ENCODE results near the gene ZFPM1. TPM values are rescaled to one million over a fixed set of nuclear protein-coding genes. Genes with fewer than 3 reads are reported as not detected.

Gene ZFPM1
- polyA plus RNA-seq, 3 donors, result 2.1 to 5.7 (median 4.6) TPM

- no peak for DNase-seq (ENCODE audit: extremely low read depth in 1 of 11, low read depth in 9 of 11, low spot score in 4 of 11)
These were observed 75.1 kb downstream of the ZFPM1 start for GRCh38 chr16:88527937-88528743.

DNA sequence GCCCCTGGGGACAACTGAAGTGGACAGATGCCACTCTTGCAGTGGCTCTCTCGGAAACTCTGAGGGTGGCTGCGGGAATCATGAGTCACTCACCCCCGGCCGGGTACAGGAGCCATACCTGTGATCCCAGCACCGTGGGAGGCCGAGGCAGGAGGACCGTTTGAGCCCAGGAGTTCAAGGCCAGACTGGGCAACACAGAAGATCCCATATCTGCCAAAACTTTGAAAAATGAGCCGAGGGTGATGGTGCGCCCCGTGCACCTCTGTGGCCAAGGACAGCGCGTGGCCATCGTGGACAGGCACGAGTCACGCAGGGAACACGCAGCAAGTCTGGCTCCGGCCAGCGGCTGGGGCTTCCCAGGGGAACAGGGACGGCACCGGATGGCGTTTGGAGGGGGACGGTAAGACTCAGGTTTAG, 75.8 kb downstream of the ZFPM1 start:
- DNase-seq (ENCODE audit: extremely low read depth in 1 of 11, low read depth in 9 of 11, low spot score in 4 of 11), result no peak

GRCh38 chr16:88529596-88529995, 76.5 kb downstream of the ZFPM1 start:
- DNase-seq (ENCODE audit: extremely low read depth in 1 of 11, low read depth in 9 of 11, low spot score in 4 of 11), result no peak

GRCh38 chr16:88530051-88530857, 77.2 kb downstream of the ZFPM1 start:
- DNase-seq (ENCODE audit: extremely low read depth in 1 of 11, low read depth in 9 of 11, low spot score in 4 of 11), result no peak

DNA sequence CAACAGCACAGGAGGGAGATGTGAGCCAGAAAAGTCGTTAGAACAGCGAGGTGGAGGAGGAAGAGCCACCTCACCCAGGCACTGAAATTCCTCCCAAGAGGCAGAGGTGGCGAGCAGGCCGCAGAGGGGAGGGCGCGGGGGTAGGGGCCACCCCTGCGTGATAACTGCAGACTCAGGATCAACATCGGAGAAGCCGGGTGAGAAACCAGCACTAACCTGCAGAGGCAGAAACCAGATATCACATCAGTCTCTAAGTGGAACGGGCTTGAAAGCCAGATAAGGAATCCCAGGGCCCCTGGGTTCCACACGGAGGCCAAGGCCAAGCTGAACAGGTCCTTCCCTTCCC, 77.8 kb downstream of the ZFPM1 start:
- DNase-seq (ENCODE audit: extremely low read depth in 1 of 11, low read depth in 9 of 11, low spot score in 4 of 11), result no peak

DNA sequence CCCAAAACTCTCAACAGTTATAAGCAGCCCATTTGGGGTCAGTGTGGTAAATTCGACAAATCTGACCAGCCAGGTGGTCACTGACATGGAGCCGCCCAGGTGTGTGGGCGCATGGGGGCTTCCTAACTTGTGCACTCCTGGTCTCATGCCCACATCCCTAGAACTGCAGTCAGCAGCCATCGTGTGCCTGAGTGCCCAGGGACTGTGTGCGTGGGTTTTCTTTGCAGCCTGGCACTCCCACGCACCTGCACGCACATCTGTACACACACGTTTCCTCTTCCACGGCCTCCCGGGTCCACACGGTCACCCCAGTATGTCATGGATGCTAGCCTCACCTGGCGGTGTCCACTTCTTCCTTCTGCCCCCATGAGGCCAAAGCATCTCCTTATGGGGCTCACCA, 78.3 kb downstream of the ZFPM1 start:
- DNase-seq (ENCODE audit: extremely low read depth in 1 of 11, low read depth in 9 of 11, low spot score in 4 of 11), result no peak

- DNase-seq (ENCODE audit: extremely low read depth in 1 of 11, low read depth in 9 of 11, low spot score in 4 of 11), result no peak
These were observed 78.9 kb downstream of the ZFPM1 start for GRCh38 chr16:88531931-88532433.

GRCh38 chr16:88532434-88533241, 79.6 kb downstream of the ZFPM1 start:
- no peak for DNase-seq (ENCODE audit: extremely low read depth in 1 of 11, low read depth in 9 of 11, low spot score in 4 of 11)

- DNase-seq (ENCODE audit: extremely low read depth in 1 of 11, low read depth in 9 of 11, low spot score in 4 of 11), result peak in 5 of 11 donors; percentile 24 to 40 (median 31)
These were observed 80.4 kb downstream of the ZFPM1 start for GRCh38 chr16:88533381-88533917.

DNA sequence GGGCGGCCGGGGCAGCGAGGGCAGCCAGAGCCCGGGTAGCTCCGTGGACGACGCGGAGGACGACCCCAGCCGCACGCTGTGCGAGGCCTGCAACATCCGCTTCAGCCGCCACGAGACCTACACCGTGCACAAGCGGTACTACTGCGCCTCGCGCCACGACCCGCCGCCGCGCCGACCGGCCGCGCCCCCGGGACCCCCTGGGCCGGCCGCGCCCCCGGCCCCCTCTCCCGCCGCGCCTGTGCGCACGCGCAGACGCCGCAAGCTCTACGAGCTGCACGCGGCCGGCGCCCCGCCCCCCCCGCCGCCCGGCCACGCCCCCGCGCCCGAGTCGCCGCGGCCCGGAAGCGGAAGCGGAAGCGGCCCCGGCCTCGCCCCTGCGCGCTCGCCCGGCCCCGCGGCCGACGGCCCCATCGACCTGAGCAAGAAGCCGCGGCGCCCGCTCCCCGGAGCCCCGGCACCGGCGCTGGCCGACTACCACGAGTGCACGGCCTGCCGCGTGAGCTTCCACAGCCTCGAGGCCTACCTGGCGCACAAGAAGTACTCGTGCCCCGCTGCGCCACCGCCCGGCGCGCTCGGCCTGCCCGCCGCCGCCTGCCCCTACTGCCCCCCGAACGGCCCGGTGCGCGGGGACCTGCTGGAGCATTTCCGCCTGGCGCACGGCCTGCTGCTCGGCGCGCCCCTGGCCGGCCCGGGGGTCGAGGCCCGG, 81.0 kb downstream of the ZFPM1 start:
- DNase-seq (ENCODE audit: extremely low read depth in 1 of 11, low read depth in 9 of 11, low spot score in 4 of 11), result peak in 6 of 11 donors; percentile 40 to 70 (median 67)

DNA sequence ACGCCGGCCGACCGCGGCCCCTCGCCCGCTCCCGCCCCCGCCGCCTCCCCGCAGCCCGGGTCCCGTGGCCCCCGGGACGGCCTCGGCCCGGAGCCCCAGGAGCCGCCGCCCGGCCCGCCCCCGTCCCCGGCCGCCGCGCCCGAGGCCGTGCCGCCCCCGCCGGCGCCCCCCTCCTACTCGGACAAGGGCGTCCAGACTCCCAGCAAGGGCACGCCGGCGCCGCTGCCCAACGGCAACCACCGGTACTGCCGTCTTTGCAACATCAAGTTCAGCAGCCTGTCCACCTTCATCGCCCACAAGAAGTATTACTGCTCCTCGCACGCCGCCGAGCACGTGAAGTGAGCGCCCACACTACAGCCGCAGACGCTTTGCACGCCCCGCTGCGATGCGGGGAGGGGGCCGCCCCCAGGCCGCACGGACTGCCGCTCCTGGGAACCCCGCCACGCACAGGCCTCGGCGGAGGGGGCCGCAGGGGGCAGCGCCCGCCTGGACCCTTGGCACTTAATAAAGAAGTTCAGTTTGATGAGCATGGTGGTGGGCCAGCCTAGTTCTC, 81.6 kb downstream of the ZFPM1 start:
- no peak for DNase-seq (ENCODE audit: extremely low read depth in 1 of 11, low read depth in 9 of 11, low spot score in 4 of 11)

- no peak for DNase-seq (ENCODE audit: extremely low read depth in 1 of 11, low read depth in 9 of 11, low spot score in 4 of 11)
These were observed 82.2 kb downstream of the ZFPM1 start for GRCh38 chr16:88535191-88535856.

- no peak for DNase-seq (ENCODE audit: extremely low read depth in 1 of 11, low read depth in 9 of 11, low spot score in 4 of 11)
These were observed 82.8 kb downstream of the ZFPM1 start for GRCh38 chr16:88535857-88536222.

DNA sequence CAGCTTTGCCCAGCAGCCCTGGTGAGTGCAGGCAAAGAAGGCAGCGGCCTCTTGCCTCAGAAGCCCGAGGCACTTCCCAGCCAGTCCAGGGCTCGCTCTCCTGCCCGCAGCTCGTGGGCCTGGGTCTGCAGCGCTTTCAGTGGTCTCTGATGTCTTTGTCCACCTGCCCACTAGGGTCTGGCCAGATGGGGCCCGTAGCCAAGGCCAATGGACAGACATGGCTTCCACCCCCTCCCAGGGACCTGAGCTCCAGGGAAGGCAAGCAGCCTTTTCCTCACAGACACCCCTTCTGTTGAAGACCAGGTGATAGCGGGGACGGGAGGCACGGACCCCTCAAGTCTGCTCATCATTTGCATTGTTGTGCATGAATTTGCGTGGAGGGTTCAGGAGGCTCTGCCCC, 83.4 kb downstream of the ZFPM1 start:
- DNase-seq (ENCODE audit: extremely low read depth in 1 of 11, low read depth in 9 of 11, low spot score in 4 of 11), result no peak

GRCh38 chr16:88536971-88537751, 84.1 kb downstream of the ZFPM1 start:
- DNase-seq (ENCODE audit: extremely low read depth in 1 of 11, low read depth in 9 of 11, low spot score in 4 of 11), result no peak

- DNase-seq (ENCODE audit: extremely low read depth in 1 of 11, low read depth in 9 of 11, low spot score in 4 of 11), result no peak
These were observed 84.8 kb downstream of the ZFPM1 start for GRCh38 chr16:88537859-88538258.

Measured in renal cortex interstitium (tissue), 11 donors.